Endodermal cell (in vitro differentiated cells): ENCODE measurements around the gene GRID2IP. TPM values are rescaled to one million over a fixed set of nuclear protein-coding genes. Genes with fewer than 3 reads are reported as not detected.

Source experiments
- DNase-seq: peaks from one replicate; pipeline ENCODE4 v3.0.0-alpha.2; 2017
- H3K27ac ChIP-seq: 2 replicates; pipeline ENCODE4 v1.5.1; 2013; ENCODE audit warnings: mild to moderate bottlenecking, low read depth, low read length, moderate library complexity
- H3K27me3 ChIP-seq: 2 replicates; pipeline ENCODE4 v1.6.1; 2013; ENCODE audit warnings: mild to moderate bottlenecking, low read length, moderate library complexity; ENCODE audit not compliant: insufficient read depth, control insufficient read depth, poor library complexity, severe bottlenecking
- H3K36me3 ChIP-seq: 2 replicates; pipeline ENCODE4 v1.7.0; 2013; ENCODE audit warnings: mild to moderate bottlenecking, low read length, moderate library complexity; ENCODE audit not compliant: control insufficient read depth, insufficient read depth
- H3K4me1 ChIP-seq: one replicate; pipeline ENCODE4 v1.7.0; 2013; ENCODE audit warnings: low read length; ENCODE audit not compliant: control insufficient read depth, insufficient read depth
- H3K4me3 ChIP-seq: 2 replicates; pipeline ENCODE4 v1.5.1; 2013; ENCODE audit warnings: mild to moderate bottlenecking, low read length, moderate library complexity
- H3K9ac ChIP-seq: 2 replicates; pipeline ENCODE4 v1.6.1; 2013; ENCODE audit warnings: mild to moderate bottlenecking, low read length, moderate library complexity; ENCODE audit not compliant: poor library complexity, severe bottlenecking; ENCODE audit errors: extremely low read depth
- H3K9me3 ChIP-seq: 2 replicates; pipeline ENCODE4 v1.6.1; 2013; ENCODE audit warnings: mild to moderate bottlenecking, low read length, moderate library complexity; ENCODE audit not compliant: control insufficient read depth
- H3K27ac Mint-ChIP-seq: 2 replicates; pipeline ENCODE4 v1.8.0; 2020; ENCODE audit warnings: mixed read lengths
- H3K27me3 Mint-ChIP-seq: 2 replicates; pipeline ENCODE4 v1.8.0; 2021; ENCODE audit warnings: mild to moderate bottlenecking, mixed read lengths; ENCODE audit not compliant: insufficient read depth
- H3K36me3 Mint-ChIP-seq: 2 replicates; pipeline ENCODE4 v1.8.0; 2020; ENCODE audit warnings: low read depth, mixed read lengths
- H3K4me1 Mint-ChIP-seq: 2 replicates; pipeline ENCODE4 v1.8.0; 2020; ENCODE audit warnings: mixed read lengths
- H3K4me3 Mint-ChIP-seq: 2 replicates; pipeline ENCODE4 v1.8.0; 2020; ENCODE audit warnings: mild to moderate bottlenecking, moderate library complexity, mixed read lengths
- H3K9me3 Mint-ChIP-seq: 2 replicates; pipeline ENCODE4 v1.8.0; 2020; ENCODE audit warnings: mild to moderate bottlenecking, mixed read lengths
- CTCF ChIP-seq: fragments of 200-600 bp; sonication (generic); conservative IDR thresholded peaks from 2 replicates; pipeline ENCODE4 v1.5.0; 2021; ENCODE audit warnings: antibody characterized with exemption, mild to moderate bottlenecking
- WGBS, 2 experiments: methylation state at CpG; one replicate each; pipeline versions ENCODE4 v1.1.5 to v1.1.7; 2013; ENCODE audit warnings: missing lambda C conversion rate in 2 of 2, mixed read lengths in 1 of 2; ENCODE audit not compliant: insufficient coverage in 1 of 2, insufficient read length in 1 of 2; 5-methylcytosine and 5-hydroxymethylcytosine counted together
- total RNA-seq, 2 donors: library from RNA; stranded (reverse); fragmentation: NEBNext Ultra II Directional in 1 of 2; extraction: Animal tissue kit (Norgen Biotek cat#: 25700) in 1 of 2; gene quantifications; 2 replicates in 1 of 2; 3 replicates in 1 of 2; pipeline ENCODE4 v1.2.1, GENCODE V29; 2021

Gene GRID2IP
- total RNA-seq, 2 donors from 2014 or later = 2.4 to 4.9 TPM

- no peak overlapping the region for H3K27ac ChIP-seq
- peak overlapping the region; percentile 40 for H3K27ac Mint-ChIP-seq
- TF ChIP-seq CTCF = peak; percentile 29
These were observed 25.0 kb upstream of the GRID2IP start for GRCh38 chr7:6576024-6576866.

DNA sequence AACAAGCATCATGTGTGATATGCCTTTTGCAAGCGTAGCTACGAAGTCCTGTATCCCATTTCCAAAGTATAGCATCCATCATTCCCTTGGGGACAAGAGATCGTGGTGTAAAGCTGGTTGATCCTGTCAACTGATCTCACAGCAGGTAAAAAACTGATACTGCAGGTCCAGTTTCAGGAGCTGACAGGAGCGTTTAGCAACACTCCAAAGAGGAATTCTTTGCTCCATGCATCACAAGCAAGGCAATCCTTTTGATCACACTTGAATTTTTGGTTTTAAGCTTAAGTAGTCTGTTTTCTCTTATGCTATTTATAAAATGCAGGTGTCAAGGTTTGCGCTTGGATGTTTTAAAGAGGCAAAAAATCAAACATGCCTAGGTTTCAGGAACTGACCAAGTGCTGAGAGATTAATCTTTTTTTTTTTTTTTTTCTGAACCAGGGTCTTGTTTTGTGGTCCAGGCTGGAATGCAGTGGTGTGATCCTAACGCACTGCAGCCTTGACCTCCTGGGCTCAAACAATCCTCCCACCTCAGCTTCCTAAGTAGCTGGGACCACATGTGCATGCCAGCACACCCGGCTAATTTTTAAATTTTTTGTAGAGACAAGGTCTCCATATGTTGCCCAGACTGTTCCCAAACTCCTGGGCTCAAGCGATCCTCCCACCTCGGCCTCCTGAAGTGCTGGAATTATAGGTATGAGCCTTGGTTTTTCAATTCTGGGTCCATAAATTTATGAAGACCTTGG lies 24.2 kb upstream of the GRID2IP start:
- Mint-ChIP-seq H3K27me3 (peaks cover 6% of the 10 kb centered on the region), H3K9me3 (no peaks in the 10 kb centered on the region), H3K36me3 (peaks cover 9% of the 10 kb centered on the region), H3K4me3 (no peak overlapping the region), H3K27ac (no peak overlapping the region), H3K4me1 (peaks cover 6% of the 10 kb centered on the region)
- no peak for DNase-seq
- Histone ChIP-seq H3K27me3 (no peaks in the 10 kb centered on the region), H3K4me1 (no peaks in the 10 kb centered on the region), H3K9me3 (no peaks in the 10 kb centered on the region), H3K9ac (no peak overlapping the region), H3K4me3 (no peak overlapping the region), H3K36me3 (peaks cover 1% of the 10 kb centered on the region), H3K27ac (no peak overlapping the region)
- no peak for TF ChIP-seq CTCF
- WGBS, 2 experiments = 89 to 91% methylated on average over 7 to 9 of the region's 9 CpGs

More at GRCh38 chr7:6576024-6576866, 25.0 kb upstream of the GRID2IP start:
- H3K27me3 ChIP-seq = no peaks in the 10 kb centered on the region
- Mint-ChIP-seq H3K4me1 (peaks cover 6% of the 10 kb centered on the region), H3K27me3 (peaks cover 6% of the 10 kb centered on the region), H3K9me3 (no peaks in the 10 kb centered on the region), H3K4me3 (peak overlapping the region; percentile 73), H3K36me3 (peaks cover 17% of the 10 kb centered on the region)
- H3K4me3 ChIP-seq = no peak overlapping the region
- WGBS, 2 experiments = 84 to 87% methylated on average over 6 to 13 of the region's 14 CpGs
- peak; percentile 74 for DNase-seq
- no peaks in the 10 kb centered on the region for H3K9me3 ChIP-seq
- no peak overlapping the region for H3K9ac ChIP-seq
- peaks cover 8% of the 10 kb centered on the region for H3K36me3 ChIP-seq
- H3K4me1 ChIP-seq = no peaks in the 10 kb centered on the region

GRCh38 chr7:6571160-6571779 lies 20.0 kb upstream of the GRID2IP start:
- Mint-ChIP-seq H3K27ac (no peak overlapping the region), H3K27me3 (peaks cover 6% of the 10 kb centered on the region), H3K4me3 (no peak overlapping the region), H3K4me1 (no peaks in the 10 kb centered on the region), H3K36me3 (no peaks in the 10 kb centered on the region), H3K9me3 (peaks cover 7% of the 10 kb centered on the region)
- no peak overlapping the region for H3K27ac ChIP-seq
- no peaks in the 10 kb centered on the region for H3K27me3 ChIP-seq
- H3K9me3 ChIP-seq = no peaks in the 10 kb centered on the region
- TF ChIP-seq CTCF = no peak
- WGBS, 2 experiments = 88 to 90% methylated on average over 5 to 7 of the region's 7 CpGs
- no peaks in the 10 kb centered on the region for H3K36me3 ChIP-seq
- no peak overlapping the region for H3K9ac ChIP-seq
- H3K4me3 ChIP-seq = no peak overlapping the region
- DNase-seq = no peak
- no peaks in the 10 kb centered on the region for H3K4me1 ChIP-seq
